ENCODE data around the gene MYBPHL. TPM values are rescaled to one million over a fixed set of nuclear protein-coding genes. Genes with fewer than 3 reads are reported as not detected.

The MYBPHL gene
- total and polyA plus RNA-seq, 2 experiments from 2014 or later = not detected

GRCh38 chr1:109259674-109260557, 46.9 kb downstream of the MYBPHL start:
- Mint-ChIP-seq H3K36me3 (ENCODE audit: low read depth) (peaks cover 3% of the 10 kb centered on the region; the same call in 2 of the 3 replicates), H3K27ac (peak overlapping the region; percentile 88), H3K27me3 (ENCODE audit: insufficient read depth, low read depth, poor library complexity) (peaks cover 11% of the 10 kb centered on the region), H3K9me3 (no peaks in the 10 kb centered on the region; the same call in 1 of the 3 replicates), H3K4me1 (peaks cover 30% of the 10 kb centered on the region), H3K4me3 (no peak overlapping the region)
- Histone ChIP-seq H4K20me1 (replicated peaks; ENCODE audit: insufficient read depth) (no peaks in the 10 kb centered on the region; the same call in 1 of the 2 replicates), H3K27me3 (ENCODE audit: insufficient read depth) (no peaks in the 10 kb centered on the region), H3F3A (replicated peaks; ENCODE audit: low read depth) (0 out of 2 replicates have a peak, but pooled peaks cover 5% of the 10 kb centered on the region), H3K36me3 (ENCODE audit: insufficient read depth) (no peaks in the 10 kb centered on the region; the same call in 1 of the 2 replicates), H3K4me3 (no peak overlapping the region), H3K4me1 (ENCODE audit: insufficient read depth) (peaks cover 8% of the 10 kb centered on the region), H3K4me2 (no peak overlapping the region), H3K27ac (ENCODE audit: low read depth) (no peak overlapping the region), H2AFZ (no peak overlapping the region), H3K9me2 (ENCODE audit: insufficient read depth) (no peaks in the 10 kb centered on the region), H3K79me2 (replicated peaks; ENCODE audit: insufficient read depth) (0 out of 2 replicates have a peak, but pooled peaks cover 11% of the 10 kb centered on the region)
- no peak for TF ChIP-seq CREB1 (CRISPR knock-in tag; IDR thresholded peaks at IDR 0.05; ENCODE audit: low read depth)
- no peak for TF ChIP-seq ETS1 (IDR thresholded peaks at IDR 0.05)
- no peak for TF ChIP-seq ZNF114 (CRISPR knock-in tag; IDR thresholded peaks at IDR 0.05)
- no peak for TF ChIP-seq POLR2AphosphoS5 (IDR thresholded peaks at IDR 0.05; ENCODE audit: low read depth)
- no peak for TF ChIP-seq REST (IDR thresholded peaks at IDR 0.05; ENCODE audit: unreplicated experiment)
- TF ChIP-seq CTCF (conservative IDR thresholded peaks at IDR 0.05; ENCODE audit: low read depth in 2 of 2) = no peak
- TF ChIP-seq EZH2 (IDR thresholded peaks at IDR 0.05; ENCODE audit: low read depth, unreplicated experiment) = no peak
- no peak for TF ChIP-seq NANOG (IDR thresholded peaks at IDR 0.05; ENCODE audit: borderline replicate concordance)
- no peak for TF ChIP-seq STAT1 (IDR thresholded peaks at IDR 0.05; ENCODE audit: unreplicated experiment)
- DNase-seq (ENCODE audit: low spot score) (no peak), ATAC-seq (peak; percentile 5)

Measured in GM23338 (cell line).